Measurements from ENCODE around the gene MLC1. TPM values are rescaled to one million over a fixed set of nuclear protein-coding genes. Genes with fewer than 3 reads are reported as not detected.

The MLC1 gene
- total and polyA plus RNA-seq, 8 donors = not detected

DNA sequence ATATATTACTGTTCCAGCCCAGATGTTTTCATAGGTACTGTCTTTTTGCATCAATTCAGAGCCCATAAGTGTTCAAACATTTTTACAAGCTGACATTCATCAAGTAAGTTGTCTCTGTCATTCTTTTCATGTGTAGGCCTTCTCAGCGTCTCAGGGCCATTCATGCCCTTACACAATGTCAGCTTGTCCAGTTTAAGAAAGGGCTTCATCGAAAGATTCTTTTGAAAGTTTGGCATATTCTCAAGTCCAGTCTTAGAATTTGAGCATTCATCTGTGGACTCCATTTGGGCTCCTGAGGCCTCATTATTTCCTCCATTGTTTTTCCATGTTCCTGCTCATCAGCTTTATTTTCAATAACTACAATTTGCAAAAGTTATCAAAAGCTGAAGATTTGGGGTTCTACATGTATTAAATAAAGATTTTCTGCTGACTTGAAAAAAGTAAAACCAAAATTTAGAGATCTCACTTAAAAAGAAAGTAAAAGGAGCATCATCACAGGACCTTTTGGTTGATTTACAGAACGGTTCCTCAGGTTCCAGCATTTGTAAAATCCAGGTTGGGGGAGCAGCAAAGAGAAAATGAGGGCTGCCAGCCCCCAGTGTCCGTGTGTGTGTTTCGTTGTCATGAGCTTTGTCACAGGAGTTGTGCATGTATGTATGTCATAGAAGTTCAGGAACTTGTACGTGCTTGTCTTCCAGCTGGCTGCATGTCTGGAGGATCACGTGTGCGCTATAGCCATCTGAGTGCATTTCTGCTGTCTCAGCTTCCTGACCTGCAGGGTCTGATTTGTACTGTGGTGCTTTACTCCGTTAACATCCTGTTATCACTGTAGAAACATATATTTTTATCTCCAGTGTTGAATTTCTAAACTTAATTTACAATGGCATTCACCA, 20.2 kb upstream of the MLC1 start:
- Histone ChIP-seq H3K27me3 (peaks cover 0 to 9% (median 0%) of the 10 kb centered on the region in 3 donors), H3K27ac (no peak overlapping the region), H3K9me3 (no peaks in the 10 kb centered on the region), H3K4me1 (no peaks in the 10 kb centered on the region), H3K4me3 (no peak overlapping the region), H3K36me3 (no peaks in the 10 kb centered on the region)
- 55 to 63% (median 59%) methylated on average over 9 of the region's 9 CpGs for WGBS, 5 donors
- peak in 1 of 2 donors; percentile 79 for DNase-seq
- intact Hi-C loops (cut with DNase I; ENCODE audit: low total_unique reads) = no loop called here
- TF ChIP-seq POLR2AphosphoS5 (IDR thresholded peaks at IDR 0.05) = no peak
- no peak for TF ChIP-seq POLR2A (IDR thresholded peaks at IDR 0.05)
- TF ChIP-seq EP300 (IDR thresholded peaks at IDR 0.05) = no peak
- TF ChIP-seq CTCF (IDR thresholded peaks at IDR 0.05) = no peak

DNA sequence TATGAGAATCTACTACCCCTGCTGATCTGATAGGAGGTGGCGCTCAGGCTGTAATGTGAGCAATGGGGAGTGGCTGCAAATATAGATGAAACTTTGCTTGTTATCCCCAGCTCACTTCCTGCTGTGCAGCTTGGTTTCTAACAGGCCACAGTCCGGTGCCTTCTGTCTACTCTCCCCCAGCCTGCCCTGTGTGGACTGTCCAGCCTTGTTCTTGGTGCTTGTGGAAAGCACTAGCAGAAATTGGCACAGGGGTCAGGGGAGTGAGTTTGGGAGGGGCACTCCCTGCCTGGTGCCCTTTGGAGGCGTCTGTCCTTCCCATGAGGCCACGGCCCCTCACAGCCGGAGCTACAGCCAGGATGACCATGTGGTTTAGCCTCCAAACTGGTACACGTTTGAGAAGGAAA, 18.9 kb upstream of the MLC1 start:
- no peak overlapping the region for H3K4me3 ChIP-seq
- H3K36me3 ChIP-seq = no peaks in the 10 kb centered on the region
- H3K27me3 ChIP-seq = peaks cover 0 to 9% (median 0%) of the 10 kb centered on the region in 3 donors
- no peak for DNase-seq
- WGBS, 5 donors = 48 to 64% (median 59%) methylated on average over 6 of the region's 6 CpGs
- H3K27ac ChIP-seq = no peak overlapping the region
- no peaks in the 10 kb centered on the region for H3K9me3 ChIP-seq
- intact Hi-C loops (cut with DNase I; ENCODE audit: low total_unique reads) = no loop called here
- TF ChIP-seq EP300 (IDR thresholded peaks at IDR 0.05) (no peak), POLR2AphosphoS5 (IDR thresholded peaks at IDR 0.05) (no peak), CTCF (IDR thresholded peaks at IDR 0.05) (no peak), POLR2A (IDR thresholded peaks at IDR 0.05) (no peak)
- H3K4me1 ChIP-seq = no peaks in the 10 kb centered on the region

DNA sequence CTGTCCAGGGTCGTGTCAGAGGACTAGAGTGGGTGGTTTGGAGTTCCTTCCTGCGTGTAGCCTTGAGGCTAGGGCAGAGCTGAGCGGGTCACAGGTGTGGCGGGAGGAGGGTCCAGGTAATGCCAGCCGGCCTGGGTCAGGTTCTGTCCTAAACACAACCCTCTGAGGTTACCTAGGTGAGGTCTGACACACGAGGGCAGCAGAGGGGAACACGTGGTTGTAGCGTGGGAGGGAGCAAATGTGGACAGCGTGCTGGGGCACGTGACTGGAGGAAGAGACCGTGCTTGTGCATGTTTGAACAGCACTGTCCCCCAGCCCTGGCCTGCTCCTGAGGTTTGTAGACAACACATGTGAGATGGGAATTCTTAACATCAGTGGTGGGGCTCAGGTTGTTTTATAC, 17.7 kb upstream of the MLC1 start:
- no peak overlapping the region for H3K4me3 ChIP-seq
- H3K36me3 ChIP-seq = no peaks in the 10 kb centered on the region
- H3K27me3 ChIP-seq = peaks cover 0 to 7% (median 0%) of the 10 kb centered on the region in 3 donors
- intact Hi-C loops (cut with DNase I; ENCODE audit: low total_unique reads) = no loop called here
- DNase-seq = no peak
- TF ChIP-seq POLR2AphosphoS5 (IDR thresholded peaks at IDR 0.05) (no peak), CTCF (IDR thresholded peaks at IDR 0.05) (no peak), EP300 (IDR thresholded peaks at IDR 0.05) (no peak), POLR2A (IDR thresholded peaks at IDR 0.05) (no peak)
- 42 to 56% (median 47%) methylated on average over 11 of the region's 11 CpGs for WGBS, 5 donors
- H3K27ac ChIP-seq = no peak overlapping the region
- no peaks in the 10 kb centered on the region for H3K4me1 ChIP-seq
- no peaks in the 10 kb centered on the region for H3K9me3 ChIP-seq

DNA sequence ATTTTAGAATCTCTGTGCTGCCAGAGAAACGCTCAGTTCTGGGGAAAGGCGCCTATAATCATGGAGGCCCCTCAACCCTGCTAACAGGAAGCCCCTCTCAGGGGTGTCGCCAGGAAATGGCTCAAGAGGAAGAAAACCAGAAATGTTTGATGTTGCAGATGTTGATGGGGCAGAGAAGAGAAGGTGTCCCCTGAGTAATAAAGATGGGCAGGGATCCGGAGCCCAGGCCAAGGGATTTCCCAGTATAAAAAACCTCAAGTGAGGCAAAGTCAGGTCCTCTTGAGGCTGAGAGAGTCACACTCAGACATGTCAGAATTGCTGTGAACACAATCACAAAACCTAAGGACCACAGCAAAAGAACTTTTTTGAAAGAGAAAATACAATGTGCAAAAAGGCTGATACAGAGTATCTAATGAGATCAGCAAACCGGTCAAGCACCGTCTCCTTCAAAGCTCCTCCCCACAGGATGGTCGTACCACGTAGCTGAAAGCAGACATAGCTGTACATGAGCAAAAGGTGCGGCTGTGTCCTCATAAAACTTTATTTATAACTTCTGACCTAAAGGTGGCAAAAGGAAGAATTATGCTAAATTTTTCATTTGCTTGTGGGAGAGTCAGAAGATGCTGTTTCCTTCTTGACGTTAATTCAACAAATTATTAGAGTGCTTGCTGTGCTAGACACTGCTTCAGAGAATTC, 16.8 kb upstream of the MLC1 start:
- H3K9me3 ChIP-seq = no peaks in the 10 kb centered on the region
- no peak overlapping the region for H3K27ac ChIP-seq
- no peaks in the 10 kb centered on the region for H3K4me1 ChIP-seq
- no peak overlapping the region for H3K4me3 ChIP-seq
- TF ChIP-seq POLR2AphosphoS5 (IDR thresholded peaks at IDR 0.05) = no peak
- no peak for TF ChIP-seq POLR2A (IDR thresholded peaks at IDR 0.05)
- no peak for TF ChIP-seq EP300 (IDR thresholded peaks at IDR 0.05)
- TF ChIP-seq CTCF (IDR thresholded peaks at IDR 0.05) = no peak
- H3K36me3 ChIP-seq = no peaks in the 10 kb centered on the region
- peaks cover 0 to 8% (median 0%) of the 10 kb centered on the region in 3 donors for H3K27me3 ChIP-seq
- 73 to 78% (median 76%) methylated on average over 10 of the region's 10 CpGs for WGBS, 5 donors
- DNase-seq = no peak
- intact Hi-C loops (cut with DNase I; ENCODE audit: low total_unique reads) = no loop called here

Measured in stomach (tissue), 9 donors.